22Rv1 (cell line): Measurements from ENCODE around the gene JAKMIP1.

ENCODE experiments used
- ZFX ChIP-seq: fragments of 450-650 bp; IDR thresholded peaks from 2 replicates; pipeline ENCODE4 v1.6.1; 2017; ENCODE audit warnings: antibody characterized with exemption, borderline replicate concordance
- TF ChIP-seq, protein P1 (sequence below): fragments of 450-650 bp; IDR thresholded peaks from 2 replicates; pipeline ENCODE4 v1.5.1; 2017; ENCODE audit warnings: mild to moderate bottlenecking

DNA sequence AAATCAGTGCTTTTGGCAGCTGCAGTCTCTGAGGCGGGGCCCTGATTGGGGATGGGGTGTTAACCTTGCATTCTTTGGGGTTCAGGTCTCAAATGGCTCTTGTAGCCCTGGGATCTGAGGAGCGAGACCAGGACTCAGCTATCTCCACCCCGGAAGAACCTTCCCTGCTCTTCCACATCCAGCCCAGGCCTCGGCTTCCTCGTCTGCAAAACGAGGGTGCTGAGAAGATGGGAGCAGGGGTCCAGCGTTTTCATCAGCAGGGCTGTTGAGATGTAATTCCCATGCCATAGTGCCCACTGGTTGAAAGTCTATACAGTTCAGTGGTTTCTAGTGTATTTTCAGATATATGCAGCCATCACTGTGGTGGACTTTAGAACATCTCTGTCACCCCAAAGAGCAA, 34.7 kb upstream of the JAKMIP1 start:
- TF ChIP-seq, protein P1, sequence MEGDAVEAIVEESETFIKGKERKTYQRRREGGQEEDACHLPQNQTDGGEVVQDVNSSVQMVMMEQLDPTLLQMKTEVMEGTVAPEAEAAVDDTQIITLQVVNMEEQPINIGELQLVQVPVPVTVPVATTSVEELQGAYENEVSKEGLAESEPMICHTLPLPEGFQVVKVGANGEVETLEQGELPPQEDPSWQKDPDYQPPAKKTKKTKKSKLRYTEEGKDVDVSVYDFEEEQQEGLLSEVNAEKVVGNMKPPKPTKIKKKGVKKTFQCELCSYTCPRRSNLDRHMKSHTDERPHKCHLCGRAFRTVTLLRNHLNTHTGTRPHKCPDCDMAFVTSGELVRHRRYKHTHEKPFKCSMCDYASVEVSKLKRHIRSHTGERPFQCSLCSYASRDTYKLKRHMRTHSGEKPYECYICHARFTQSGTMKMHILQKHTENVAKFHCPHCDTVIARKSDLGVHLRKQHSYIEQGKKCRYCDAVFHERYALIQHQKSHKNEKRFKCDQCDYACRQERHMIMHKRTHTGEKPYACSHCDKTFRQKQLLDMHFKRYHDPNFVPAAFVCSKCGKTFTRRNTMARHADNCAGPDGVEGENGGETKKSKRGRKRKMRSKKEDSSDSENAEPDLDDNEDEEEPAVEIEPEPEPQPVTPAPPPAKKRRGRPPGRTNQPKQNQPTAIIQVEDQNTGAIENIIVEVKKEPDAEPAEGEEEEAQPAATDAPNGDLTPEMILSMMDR, result no peak
- TF ChIP-seq ZFX, result no peak
